ENCODE measurements around the gene IQCH. TPM values are rescaled to one million over a fixed set of nuclear protein-coding genes. Genes with fewer than 3 reads are reported as not detected.

The IQCH gene
- total RNA-seq, 2 donors from 2014 or later = 0.52 to 0.83 TPM

DNA sequence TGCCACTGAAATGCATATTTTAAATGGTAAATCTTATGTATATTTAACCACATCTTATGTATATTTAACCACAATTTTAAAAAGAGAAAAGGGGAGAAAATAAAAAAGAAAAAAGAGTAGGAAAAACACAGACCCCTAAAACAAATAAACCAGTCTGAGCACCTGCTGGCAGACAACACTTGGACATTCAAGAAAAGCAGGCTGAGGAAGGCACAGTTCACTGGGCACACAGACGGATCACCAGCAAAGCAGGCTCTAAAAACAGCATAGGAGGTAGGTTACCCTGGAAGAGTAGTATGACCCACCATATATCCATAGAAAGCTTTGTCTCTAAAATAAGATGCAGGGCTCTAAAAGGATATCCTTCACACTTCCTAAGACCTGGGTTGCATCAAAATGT, 27.2 kb upstream of the IQCH start:
- Histone ChIP-seq H3K27ac (no peak overlapping the region), H3K36me3 (peaks cover 21% of the 10 kb centered on the region), H3K9me3 (no peaks in the 10 kb centered on the region), H3K4me1 (no peaks in the 10 kb centered on the region), H3K27me3 (no peaks in the 10 kb centered on the region), H3K4me3 (no peak overlapping the region)
- no peak for DNase-seq (ENCODE audit: low spot score)
- TF ChIP-seq, protein P1, sequence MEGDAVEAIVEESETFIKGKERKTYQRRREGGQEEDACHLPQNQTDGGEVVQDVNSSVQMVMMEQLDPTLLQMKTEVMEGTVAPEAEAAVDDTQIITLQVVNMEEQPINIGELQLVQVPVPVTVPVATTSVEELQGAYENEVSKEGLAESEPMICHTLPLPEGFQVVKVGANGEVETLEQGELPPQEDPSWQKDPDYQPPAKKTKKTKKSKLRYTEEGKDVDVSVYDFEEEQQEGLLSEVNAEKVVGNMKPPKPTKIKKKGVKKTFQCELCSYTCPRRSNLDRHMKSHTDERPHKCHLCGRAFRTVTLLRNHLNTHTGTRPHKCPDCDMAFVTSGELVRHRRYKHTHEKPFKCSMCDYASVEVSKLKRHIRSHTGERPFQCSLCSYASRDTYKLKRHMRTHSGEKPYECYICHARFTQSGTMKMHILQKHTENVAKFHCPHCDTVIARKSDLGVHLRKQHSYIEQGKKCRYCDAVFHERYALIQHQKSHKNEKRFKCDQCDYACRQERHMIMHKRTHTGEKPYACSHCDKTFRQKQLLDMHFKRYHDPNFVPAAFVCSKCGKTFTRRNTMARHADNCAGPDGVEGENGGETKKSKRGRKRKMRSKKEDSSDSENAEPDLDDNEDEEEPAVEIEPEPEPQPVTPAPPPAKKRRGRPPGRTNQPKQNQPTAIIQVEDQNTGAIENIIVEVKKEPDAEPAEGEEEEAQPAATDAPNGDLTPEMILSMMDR (IDR thresholded peaks at IDR 0.05) = no peak

DNA sequence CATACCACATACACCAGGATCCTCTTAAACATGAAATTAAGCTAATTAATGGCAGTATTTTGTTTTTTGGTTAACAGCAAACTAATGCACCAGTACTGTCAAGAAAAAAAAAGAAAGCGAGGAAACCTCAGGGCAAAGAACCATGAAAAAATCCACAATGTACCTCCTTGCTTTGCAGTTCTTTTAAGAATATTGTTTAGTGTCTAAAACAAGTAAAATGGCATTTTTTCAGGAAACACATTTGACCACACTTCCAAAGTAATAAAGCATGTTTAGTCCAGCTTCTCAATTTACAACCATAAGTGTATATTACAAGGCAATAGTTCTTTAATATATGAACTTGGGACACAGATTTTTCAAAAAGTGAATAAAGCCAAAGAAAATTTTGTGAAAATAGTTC, 26.7 kb upstream of the IQCH start:
- no peak overlapping the region for H3K4me3 ChIP-seq
- H3K9me3 ChIP-seq = no peaks in the 10 kb centered on the region
- peaks cover 24% of the 10 kb centered on the region for H3K36me3 ChIP-seq
- H3K4me1 ChIP-seq = no peaks in the 10 kb centered on the region
- no peak for DNase-seq (ENCODE audit: low spot score)
- H3K27me3 ChIP-seq = no peaks in the 10 kb centered on the region
- no peak overlapping the region for H3K27ac ChIP-seq
- TF ChIP-seq, protein P1 (IDR thresholded peaks at IDR 0.05) = no peak

DNA sequence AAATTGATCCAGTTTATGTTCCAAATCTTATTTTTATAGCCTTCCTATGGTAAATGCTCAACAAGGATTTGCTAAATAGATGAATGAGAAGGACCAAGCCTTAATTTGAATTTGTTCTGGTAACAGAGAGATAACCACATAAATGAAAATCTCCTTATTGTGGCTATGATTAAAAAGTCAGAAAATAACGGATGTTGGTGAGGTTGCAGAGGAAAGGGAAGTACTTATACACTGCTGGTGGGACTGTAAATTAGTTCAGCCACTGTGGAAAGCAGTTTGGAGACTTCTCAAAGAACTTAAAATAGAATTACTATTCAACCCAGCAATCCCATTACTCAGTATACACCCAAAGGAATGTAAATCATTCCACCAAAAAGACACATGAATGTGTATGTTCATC, 26.3 kb upstream of the IQCH start:
- TF ChIP-seq, protein P1 (IDR thresholded peaks at IDR 0.05) = no peak
- no peak for DNase-seq (ENCODE audit: low spot score)
- H3K36me3 ChIP-seq = peaks cover 24% of the 10 kb centered on the region
- no peaks in the 10 kb centered on the region for H3K27me3 ChIP-seq
- no peak overlapping the region for H3K27ac ChIP-seq
- H3K9me3 ChIP-seq = no peaks in the 10 kb centered on the region
- H3K4me3 ChIP-seq = no peak overlapping the region
- H3K4me1 ChIP-seq = no peaks in the 10 kb centered on the region

DNA sequence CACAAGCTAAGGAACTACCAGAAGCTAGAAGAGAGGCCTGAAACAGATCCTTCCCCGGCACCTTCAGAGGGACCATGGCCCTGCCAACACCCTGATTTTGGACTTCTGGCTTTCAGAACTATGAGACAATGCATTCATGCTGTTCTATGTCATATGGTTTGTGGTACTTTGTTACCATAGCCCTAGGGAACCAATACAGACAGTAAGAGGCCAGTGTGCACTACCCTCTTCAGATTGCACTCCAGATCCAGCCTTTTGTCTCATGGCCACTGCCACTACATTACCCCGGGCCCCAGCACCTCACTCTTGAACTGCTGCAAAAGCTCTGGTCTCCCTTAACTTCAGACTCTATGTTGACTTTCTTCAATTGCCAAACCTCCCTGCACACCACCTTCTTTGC, 24.1 kb upstream of the IQCH start:
- no peak overlapping the region for H3K4me3 ChIP-seq
- peaks cover 24% of the 10 kb centered on the region for H3K36me3 ChIP-seq
- H3K27me3 ChIP-seq = no peaks in the 10 kb centered on the region
- TF ChIP-seq, protein P1 (IDR thresholded peaks at IDR 0.05) = no peak
- no peaks in the 10 kb centered on the region for H3K4me1 ChIP-seq
- no peaks in the 10 kb centered on the region for H3K9me3 ChIP-seq
- H3K27ac ChIP-seq = no peak overlapping the region
- no peak for DNase-seq (ENCODE audit: low spot score)

DNA sequence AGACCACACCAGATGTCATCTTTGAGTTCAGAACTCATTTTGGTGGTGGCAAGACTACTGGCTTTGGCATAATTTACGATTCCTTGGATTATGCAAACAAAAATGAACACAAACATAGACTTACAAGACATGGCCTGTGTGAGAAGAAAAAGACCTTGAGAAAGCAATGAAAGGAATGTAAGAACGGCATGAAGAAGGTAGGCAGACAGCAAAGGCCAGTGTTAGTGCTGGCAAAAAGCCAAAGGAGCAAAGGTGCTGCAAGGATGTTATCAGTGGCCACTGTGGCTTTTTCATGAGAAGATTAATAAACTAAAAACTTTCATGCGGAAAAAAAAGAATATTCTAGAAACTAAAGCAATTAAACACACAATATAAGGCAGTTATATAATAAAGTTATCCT, 22.0 kb upstream of the IQCH start:
- Histone ChIP-seq H3K27ac (no peak overlapping the region), H3K9me3 (no peaks in the 10 kb centered on the region), H3K27me3 (no peaks in the 10 kb centered on the region), H3K36me3 (peaks cover 24% of the 10 kb centered on the region), H3K4me1 (no peaks in the 10 kb centered on the region), H3K4me3 (no peak overlapping the region)
- DNase-seq (ENCODE audit: low spot score) = no peak
- TF ChIP-seq, protein P1 (IDR thresholded peaks at IDR 0.05) = no peak

Measured in right atrium auricular region (tissue), 2 donors.